ENCODE measurements around the gene STK17B. TPM values are rescaled to one million over a fixed set of nuclear protein-coding genes. Genes with fewer than 3 reads are reported as not detected.

The STK17B gene
- total and polyA plus RNA-seq, 2 experiments from 2014 or later = 5.7 to 13.7 TPM

GRCh38 chr2:196144513-196145126, 26.8 kb downstream of the STK17B start:
- TF ChIP-seq CTCF (conservative IDR thresholded peaks at IDR 0.05; ENCODE audit: low read depth in 2 of 2) (no peak), CREB1 (CRISPR knock-in tag; IDR thresholded peaks at IDR 0.05; ENCODE audit: low read depth) (no peak), ZNF462 (CRISPR knock-in tag; IDR thresholded peaks at IDR 0.05) (no peak), NANOG (IDR thresholded peaks at IDR 0.05; ENCODE audit: borderline replicate concordance) (no peak), EZH2 (IDR thresholded peaks at IDR 0.05; ENCODE audit: low read depth, unreplicated experiment) (no peak), POLR2AphosphoS5 (IDR thresholded peaks at IDR 0.05; ENCODE audit: low read depth) (no peak), EZH2phosphoT487 (IDR thresholded peaks at IDR 0.05; ENCODE audit: unreplicated experiment) (no peak), REST (IDR thresholded peaks at IDR 0.05; ENCODE audit: unreplicated experiment) (no peak), ZNF331 (CRISPR knock-in tag; IDR thresholded peaks at IDR 0.05; ENCODE audit: low read depth) (no peak)
- TF ChIP-seq, protein P1, sequence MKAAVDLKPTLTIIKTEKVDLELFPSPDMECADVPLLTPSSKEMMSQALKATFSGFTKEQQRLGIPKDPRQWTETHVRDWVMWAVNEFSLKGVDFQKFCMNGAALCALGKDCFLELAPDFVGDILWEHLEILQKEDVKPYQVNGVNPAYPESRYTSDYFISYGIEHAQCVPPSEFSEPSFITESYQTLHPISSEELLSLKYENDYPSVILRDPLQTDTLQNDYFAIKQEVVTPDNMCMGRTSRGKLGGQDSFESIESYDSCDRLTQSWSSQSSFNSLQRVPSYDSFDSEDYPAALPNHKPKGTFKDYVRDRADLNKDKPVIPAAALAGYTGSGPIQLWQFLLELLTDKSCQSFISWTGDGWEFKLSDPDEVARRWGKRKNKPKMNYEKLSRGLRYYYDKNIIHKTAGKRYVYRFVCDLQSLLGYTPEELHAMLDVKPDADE (IDR thresholded peaks at IDR 0.05) = no peak
- no peak overlapping the region for H3K4me3 Mint-ChIP-seq
- Histone ChIP-seq H3K4me1 (ENCODE audit: insufficient read depth) (no peaks in the 10 kb centered on the region), H4K20me1 (replicated peaks; ENCODE audit: insufficient read depth) (no peaks in the 10 kb centered on the region), H3K9me2 (ENCODE audit: insufficient read depth) (no peaks in the 10 kb centered on the region), H3K79me2 (replicated peaks; ENCODE audit: insufficient read depth) (no peaks in the 10 kb centered on the region), H3K4me2 (no peak overlapping the region), H3K4me3 (no peak overlapping the region), H3K27ac (ENCODE audit: low read depth) (no peak overlapping the region), H3K36me3 (ENCODE audit: insufficient read depth) (0 out of 2 replicates have a peak, but pooled peaks cover 4% of the 10 kb centered on the region), H3K27me3 (ENCODE audit: insufficient read depth) (no peaks in the 10 kb centered on the region), H2AFZ (no peak overlapping the region), H3F3A (replicated peaks; ENCODE audit: low read depth) (no peaks in the 10 kb centered on the region)
- H3K27ac Mint-ChIP-seq = no peak overlapping the region
- peaks cover 3% of the 10 kb centered on the region for H3K27me3 Mint-ChIP-seq (ENCODE audit: insufficient read depth, low read depth, poor library complexity)
- no peaks in the 10 kb centered on the region for H3K4me1 Mint-ChIP-seq
- H3K9me3 Mint-ChIP-seq = no peaks in the 10 kb centered on the region
- no peak for ATAC-seq
- peaks cover 9% of the 10 kb centered on the region; the same call in 2 of the 3 replicates for H3K36me3 Mint-ChIP-seq (ENCODE audit: low read depth)
- no peak for DNase-seq (ENCODE audit: low spot score)

All from GM23338 (cell line).